GM18517 (cell line): ENCODE measurements around the gene PLEKHM2.

Experiments
- ATAC-seq: cut with Tn5 transposase; IDR thresholded peaks from one replicate; pipeline ENCODE4 v1.9.1; 2021; ENCODE audit warnings: mild to moderate bottlenecking, moderate library complexity; ENCODE audit not compliant: unreplicated experiment

Gene PLEKHM2

GRCh38 chr1:15757016-15757543, 73.0 kb downstream of the PLEKHM2 start:
- ATAC-seq: no peak

- no peak for ATAC-seq
These were observed 73.6 kb downstream of the PLEKHM2 start for GRCh38 chr1:15757575-15758342.

- no peak for ATAC-seq
These were observed 74.3 kb downstream of the PLEKHM2 start, which contains the start of gene FBLIM1 for GRCh38 chr1:15758343-15758931. Gene FBLIM1 (plus strand): TSS chr1:15758795. CDS start chr1:15764984, 6,189 bp downstream.

DNA sequence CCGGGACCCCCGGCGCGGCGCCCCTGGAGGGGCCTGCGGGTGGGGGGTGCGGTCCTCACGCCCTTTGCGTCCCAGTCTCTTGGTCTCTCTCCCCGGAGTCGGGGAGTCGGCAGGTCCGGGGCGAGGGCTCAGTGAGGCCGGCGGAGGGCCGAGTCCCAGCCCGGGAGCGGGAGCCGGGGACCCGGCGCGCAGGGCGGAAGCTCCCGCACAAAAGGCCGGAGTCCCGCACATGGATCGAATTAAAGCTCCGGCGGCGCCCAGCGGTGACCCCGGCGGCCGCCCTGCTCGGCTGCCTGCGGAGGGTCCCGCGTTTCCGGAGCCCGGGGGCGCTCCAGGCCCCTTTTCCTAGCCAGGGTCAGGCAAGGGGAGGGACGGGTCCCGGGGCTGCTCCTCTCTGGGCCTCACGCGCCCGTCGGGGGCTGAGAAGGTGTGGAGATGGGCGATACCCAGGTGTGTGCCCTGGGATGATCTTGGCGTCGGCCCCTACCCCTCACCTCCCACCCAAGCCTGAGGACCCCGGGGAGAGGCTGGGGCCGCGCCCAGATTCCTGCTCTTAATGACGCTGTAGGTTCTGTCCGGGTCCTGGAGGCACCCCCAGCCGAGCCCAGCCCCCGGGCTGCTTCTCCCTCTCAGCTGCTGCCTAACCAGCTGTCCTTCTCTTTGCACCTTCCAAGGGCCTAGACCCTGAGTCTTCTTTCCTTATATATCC, 75.0 kb downstream of the PLEKHM2 start:
- no peak for ATAC-seq

- no peak for ATAC-seq
These were observed 76.5 kb downstream of the PLEKHM2 start for GRCh38 chr1:15760520-15761211.

DNA sequence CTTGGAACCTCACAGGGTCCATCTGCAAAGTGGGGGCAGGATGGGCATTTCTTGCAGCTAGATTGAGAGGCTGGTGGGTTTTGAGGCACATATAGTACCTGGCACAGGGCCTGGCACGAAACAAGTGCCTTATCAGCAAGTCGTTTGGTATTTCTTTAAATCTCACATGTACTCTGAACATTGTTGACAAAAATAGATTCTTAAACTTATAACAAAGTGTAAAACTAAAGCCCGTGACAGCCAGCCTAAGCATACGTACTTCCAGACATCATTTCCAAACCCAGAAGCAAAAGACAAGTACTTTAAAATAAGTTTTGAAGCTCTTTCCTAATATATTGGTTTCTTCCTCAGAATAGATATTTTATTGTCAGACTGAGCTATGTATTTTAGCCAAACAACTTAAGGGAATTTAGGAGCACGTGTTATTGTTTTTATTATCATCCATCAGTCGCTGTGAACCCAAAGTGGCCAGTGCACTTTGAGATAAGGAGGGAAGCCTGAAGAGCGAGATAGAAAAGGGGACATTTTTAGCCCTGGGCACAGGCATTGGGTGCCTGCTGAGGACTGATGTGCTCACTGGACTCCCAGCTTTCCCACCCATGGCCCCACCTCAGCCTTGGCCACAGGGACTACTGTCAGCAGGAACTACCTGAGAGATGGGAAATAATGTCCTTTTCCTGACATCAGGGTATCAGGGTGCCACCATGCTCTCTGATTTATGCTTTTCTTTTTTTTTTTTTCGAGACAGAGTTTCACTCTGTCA, 77.4 kb downstream of the PLEKHM2 start:
- no peak for ATAC-seq

DNA sequence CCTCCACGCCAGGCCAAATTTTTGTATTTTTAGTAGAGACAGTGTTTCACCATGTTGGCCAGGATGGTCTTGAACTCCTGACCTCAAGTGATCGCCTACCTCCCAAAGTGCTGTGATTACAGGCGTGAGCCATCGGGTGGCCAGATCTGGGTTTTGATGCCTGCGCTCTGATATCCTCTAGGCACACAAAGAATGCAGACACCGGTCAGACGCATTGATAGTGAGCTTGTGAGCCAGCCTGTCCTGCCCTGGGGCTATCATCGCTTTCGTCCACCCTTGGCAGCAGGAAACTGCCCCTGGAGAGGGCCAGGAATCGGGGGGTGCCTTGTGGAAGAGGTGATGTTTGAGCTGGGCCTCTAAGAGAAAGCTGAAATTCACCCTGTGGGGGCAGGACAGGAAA, 78.4 kb downstream of the PLEKHM2 start:
- ATAC-seq: no peak

- no peak for ATAC-seq
These were observed 80.2 kb downstream of the PLEKHM2 start for GRCh38 chr1:15764269-15764764.

DNA sequence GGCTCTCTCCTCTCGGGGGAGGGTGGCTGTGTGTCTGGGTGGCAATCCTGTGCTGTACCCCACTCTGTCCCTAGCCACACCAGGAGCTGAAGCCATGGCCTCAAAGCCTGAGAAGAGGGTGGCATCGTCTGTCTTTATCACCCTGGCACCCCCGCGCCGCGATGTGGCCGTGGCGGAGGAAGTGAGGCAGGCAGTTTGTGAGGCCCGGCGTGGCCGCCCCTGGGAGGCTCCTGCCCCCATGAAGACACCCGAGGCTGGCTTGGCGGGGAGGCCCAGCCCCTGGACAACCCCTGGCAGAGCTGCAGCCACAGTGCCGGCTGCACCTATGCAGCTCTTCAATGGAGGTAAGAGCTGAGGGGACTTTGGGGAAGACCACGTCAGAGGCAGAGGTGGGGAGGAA, 80.8 kb downstream of the PLEKHM2 start:
- ATAC-seq: no peak

DNA sequence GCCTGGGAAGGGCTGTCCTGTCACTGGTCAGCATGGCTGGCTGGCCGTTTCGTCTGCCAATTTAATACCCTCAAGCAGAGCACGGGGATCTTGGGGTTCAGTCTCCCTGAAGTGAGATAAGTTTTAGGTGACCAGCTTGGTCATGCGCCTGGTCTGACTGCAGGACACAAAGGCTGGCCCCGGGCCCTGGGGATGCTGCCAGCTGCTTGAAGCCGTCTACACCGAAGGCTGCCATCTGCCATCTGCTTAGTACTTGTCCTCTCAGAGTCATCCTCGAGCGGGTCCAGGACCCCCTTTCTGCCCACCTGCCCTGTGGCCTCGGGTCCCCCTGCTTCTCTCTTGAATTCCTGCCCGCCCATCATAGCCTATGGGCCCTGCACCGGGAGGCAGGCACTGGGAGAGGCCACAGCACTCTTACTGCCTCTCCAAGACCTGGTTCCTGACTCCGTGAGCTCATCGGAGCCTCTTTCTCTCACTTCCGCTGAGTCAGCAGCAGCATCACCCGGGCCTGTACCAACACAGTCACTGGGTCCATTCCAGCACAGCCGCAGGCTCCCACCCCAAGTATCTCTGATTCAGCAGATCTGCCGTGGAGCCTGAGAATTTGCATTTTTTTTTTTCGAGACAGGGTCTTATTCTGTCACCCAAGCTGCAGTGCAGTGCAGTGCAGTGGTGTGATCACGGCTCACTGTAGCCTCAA, 81.5 kb downstream of the PLEKHM2 start:
- ATAC-seq: no peak

GRCh38 chr1:15767941-15768340, 83.8 kb downstream of the PLEKHM2 start:
- no peak for ATAC-seq

GRCh38 chr1:15768388-15768787, 84.3 kb downstream of the PLEKHM2 start:
- ATAC-seq: no peak

GRCh38 chr1:15770313-15770962, 86.3 kb downstream of the PLEKHM2 start:
- ATAC-seq: no peak

DNA sequence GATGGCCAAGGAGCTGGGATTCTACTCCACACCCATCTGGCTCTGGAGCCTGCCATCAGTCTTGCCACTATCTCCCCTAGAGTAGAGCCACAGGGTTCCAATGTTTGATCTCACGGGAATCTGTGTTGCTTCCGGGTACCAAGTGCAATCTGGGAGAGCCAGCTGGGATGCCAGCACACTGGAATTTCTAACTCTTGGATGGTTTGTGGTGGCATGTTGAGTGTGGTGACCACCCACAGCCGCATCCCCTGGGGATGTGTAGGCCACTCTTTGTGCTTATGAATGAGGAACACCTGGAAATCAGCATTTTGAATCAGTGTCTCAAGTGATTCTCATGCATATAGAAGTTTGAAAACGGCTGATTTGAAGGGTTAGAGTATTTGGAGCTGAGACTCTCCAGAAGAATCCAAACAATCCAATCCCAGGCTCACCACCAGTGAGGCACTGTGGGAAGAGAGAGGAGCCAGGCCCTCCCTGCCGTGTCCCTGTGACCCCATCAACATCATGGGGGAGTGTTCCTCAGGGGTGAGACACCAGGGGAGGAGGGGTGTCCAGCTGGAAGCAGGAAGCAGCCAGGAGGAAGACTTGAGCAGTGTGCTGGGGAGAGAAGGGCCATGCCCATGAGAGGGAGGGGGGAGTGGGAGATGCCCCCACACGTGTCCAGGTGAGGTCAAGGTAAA, 87.9 kb downstream of the PLEKHM2 start:
- ATAC-seq: no peak

- ATAC-seq: no peak
These were observed 91.6 kb downstream of the PLEKHM2 start for GRCh38 chr1:15775706-15776105.

DNA sequence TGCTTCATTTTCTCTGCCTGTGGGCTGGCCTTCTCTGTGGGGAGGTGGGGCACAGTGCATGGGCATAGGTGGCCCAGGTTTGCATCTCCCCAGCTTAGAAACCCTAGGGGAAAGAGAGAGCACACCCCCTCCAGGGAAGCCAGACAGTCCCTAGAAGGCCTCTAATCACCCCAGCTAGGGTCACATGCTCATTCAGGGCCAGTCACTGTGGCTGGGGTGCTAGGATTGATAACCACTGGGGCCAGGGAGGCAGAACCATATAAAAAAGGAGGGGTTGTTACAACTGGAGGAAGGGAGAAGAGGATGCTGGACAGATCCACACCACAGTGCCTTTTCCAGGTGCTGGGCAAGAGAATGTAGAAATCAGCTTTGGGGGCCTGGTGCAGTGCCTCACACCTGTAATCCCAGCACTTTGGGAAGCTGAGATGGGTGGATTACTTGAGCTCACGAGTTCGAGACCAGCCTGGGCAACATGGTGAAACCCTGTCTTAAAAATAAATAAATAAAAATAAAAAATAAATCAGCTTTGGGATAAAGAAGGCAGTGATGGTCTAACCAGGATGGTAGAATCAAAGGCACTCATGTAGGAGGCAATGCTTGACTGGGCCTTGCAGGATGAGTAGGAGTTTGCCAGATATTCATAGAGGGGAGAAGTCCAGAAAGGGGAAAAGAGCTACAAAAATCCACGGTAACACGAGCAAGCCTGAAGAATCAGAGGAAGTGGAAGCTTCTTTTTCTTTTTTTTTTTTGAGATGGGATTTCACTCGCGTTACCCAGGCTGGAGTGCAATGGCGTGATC, 94.0 kb downstream of the PLEKHM2 start:
- no peak for ATAC-seq
